GM13976 (cell line): ENCODE results near the gene DLK1.

Experiments
- DNase-seq: peaks from one replicate; pipeline ENCODE4 v3.0.0; 2012; ENCODE audit warnings: low spot score
- CTCF ChIP-seq: IDR thresholded peaks from 2 replicates; pipeline ENCODE4 v1.5.1; 2012; ENCODE audit warnings: borderline replicate concordance, mild to moderate bottlenecking; ENCODE audit not compliant: insufficient read depth; ENCODE audit errors: extremely low read depth, missing control alignments, control extremely low read depth
- in situ Hi-C: fragments of 300-500 bp; cut with MboI; formaldehyde crosslinking; loops from one replicate; pipeline ENCODE4 v1.12.0; 2022; ENCODE audit warnings: low sequenced_read_pairs, mixed read lengths, inconsistent platforms; ENCODE audit not compliant: unreplicated experiment

DLK1 gene

GRCh38 chr14:100726550-100727085, at the start of gene DLK1:
DLK1 (plus strand) TSS chr14:100726892; CDS start chr14:100727069, 177 bp downstream.
- in situ Hi-C loops = no loop called here
- no peak for DNase-seq
- TF ChIP-seq CTCF = no peak

DNA sequence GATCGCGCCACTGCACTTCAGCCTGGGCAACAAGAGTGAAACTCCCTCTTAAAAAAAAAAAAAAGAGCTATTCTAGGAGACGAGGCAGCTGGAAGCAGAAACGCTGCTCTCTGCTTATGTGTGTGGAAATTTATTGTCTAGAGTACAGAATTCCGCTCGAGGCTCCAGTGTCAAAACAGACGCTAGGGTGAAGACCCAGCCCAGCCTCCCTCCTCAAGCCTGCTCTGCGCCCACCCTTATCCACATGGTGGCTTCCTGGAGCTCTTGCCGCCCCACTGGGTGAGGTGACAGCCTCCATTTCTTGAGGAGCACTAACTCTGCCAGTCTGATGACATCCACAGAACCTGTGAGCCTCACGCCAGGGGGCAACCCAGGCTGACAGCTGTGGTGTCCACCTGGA, 49.5 kb upstream of the DLK1 start:
- no peak for DNase-seq
- no peak for TF ChIP-seq CTCF
- in situ Hi-C loops = no loop called here

GRCh38 chr14:100677554-100678468, 48.9 kb upstream of the DLK1 start:
- in situ Hi-C loops = no loop called here
- no peak for DNase-seq
- no peak for TF ChIP-seq CTCF

GRCh38 chr14:100678469-100678828, 48.2 kb upstream of the DLK1 start:
- TF ChIP-seq CTCF = no peak
- DNase-seq = no peak
- in situ Hi-C loops = no loop called here

DNA sequence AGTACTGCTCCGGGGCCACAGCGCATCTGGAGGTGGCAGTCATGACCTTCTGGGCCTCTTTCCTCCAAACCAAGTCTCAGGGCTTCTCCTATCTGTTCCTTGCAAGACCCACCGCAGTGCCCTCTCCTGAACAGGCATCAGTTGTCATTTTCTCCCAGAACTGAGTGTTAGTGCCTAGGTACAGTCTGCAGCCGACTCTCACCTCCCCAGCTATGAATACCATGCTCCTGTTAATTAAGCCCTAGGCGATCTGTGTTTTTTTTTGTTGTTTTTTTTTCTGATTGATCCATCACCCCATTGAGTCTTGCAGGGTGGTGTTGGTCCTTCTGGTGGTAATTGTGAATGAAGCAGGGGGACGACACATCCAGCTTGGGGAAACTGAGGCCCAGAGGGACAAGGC, 47.5 kb upstream of the DLK1 start:
- DNase-seq = no peak
- in situ Hi-C loops = no loop called here
- no peak for TF ChIP-seq CTCF

DNA sequence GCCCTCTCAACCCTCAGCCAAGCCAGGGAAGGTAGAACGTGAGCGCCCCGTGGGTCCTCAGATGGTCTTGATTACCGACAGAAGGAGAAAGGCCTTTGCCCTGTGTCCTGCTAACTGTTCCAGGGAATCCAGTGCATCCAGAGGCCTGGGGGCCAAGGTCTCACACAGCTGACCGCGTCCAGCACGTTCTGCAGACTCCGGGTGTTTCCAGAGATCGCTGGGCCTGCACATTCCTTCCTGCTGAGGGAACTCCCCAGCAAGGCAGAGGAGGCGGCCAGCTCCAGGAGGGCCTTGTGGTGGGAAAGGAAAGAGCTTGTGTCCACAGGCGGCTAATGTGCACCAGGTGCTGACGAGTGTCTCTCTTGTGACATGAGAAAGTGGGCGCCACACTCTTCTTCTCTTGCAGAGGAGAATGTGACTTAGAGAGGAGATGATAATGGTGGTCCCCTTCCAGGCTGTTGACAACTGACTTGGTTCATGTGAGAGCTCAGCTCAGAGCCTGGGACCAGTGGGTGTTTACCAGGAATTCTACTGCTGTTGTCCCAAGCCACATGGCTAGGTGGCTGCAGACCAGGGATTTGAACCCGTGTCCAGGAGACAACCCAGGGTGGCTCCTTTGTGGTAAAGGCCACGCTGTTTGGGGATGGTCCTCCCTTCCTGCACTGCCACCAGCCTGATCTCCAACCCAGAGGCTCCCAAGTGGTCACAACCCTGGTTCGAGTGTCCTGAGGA, 46.8 kb upstream of the DLK1 start:
- DNase-seq = no peak
- in situ Hi-C loops = no loop called here
- no peak for TF ChIP-seq CTCF
